ENCODE measurements around the gene ZFYVE27.

- no peak for TF ChIP-seq POLR2A (IDR thresholded peaks at IDR 0.05)
- no peak for TF ChIP-seq EP300 (IDR thresholded peaks at IDR 0.05)
- no peak for TF ChIP-seq CTCF (IDR thresholded peaks at IDR 0.05)
Measured at GRCh38 chr10:97780841-97781617, 44.1 kb downstream of the ZFYVE27 start.

All from ovary (tissue), 3 donors.